ENCODE measurements around the gene TULP3. TPM values are rescaled to one million over a fixed set of nuclear protein-coding genes. Genes with fewer than 3 reads are reported as not detected.

TULP3 gene, protein sequence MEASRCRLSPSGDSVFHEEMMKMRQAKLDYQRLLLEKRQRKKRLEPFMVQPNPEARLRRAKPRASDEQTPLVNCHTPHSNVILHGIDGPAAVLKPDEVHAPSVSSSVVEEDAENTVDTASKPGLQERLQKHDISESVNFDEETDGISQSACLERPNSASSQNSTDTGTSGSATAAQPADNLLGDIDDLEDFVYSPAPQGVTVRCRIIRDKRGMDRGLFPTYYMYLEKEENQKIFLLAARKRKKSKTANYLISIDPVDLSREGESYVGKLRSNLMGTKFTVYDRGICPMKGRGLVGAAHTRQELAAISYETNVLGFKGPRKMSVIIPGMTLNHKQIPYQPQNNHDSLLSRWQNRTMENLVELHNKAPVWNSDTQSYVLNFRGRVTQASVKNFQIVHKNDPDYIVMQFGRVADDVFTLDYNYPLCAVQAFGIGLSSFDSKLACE
- 1 to 10 TPM; 5.6 to 6.0 TPM for total RNA-seq

DNA sequence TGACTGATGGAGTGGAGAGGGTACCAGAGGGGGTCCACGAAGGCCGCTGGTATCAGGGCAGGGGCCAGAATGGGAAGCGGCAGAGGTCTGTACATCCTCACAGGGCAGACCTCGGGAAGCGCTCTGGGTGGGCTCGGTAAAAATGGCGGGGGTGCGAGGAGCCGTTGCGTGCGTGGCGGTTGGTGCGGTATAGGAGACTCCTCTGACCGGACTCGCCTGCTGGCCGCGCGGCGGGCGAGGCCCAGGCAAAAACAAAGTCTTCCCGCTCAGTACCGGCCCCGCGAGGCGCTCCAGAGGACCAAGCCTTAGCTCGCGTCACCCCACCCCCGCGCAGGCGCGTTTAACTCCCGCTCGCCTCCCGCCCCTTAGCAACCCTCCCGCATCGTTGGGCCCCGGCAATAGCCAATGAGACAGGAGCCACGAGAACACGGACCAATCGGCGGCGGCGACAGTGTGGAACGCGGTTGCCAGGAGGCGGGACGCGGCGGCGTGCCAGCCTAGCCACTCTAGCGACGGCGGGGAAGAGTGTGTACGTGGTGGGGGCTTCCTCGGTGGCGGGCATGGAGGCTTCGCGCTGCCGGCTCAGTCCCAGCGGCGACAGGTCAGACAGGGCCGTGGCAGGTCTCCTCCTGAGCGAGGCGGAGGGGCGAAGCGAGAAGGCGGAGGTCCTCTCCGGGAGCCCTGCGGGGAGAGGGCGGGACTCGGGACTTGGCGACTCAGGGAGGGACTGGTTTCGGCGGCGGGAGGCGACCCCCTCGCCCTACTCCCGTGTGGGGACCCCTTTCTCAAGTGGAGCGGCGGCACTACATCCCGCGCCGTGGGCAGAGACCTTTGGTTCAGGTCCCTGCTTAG is at the start of gene TULP3:
TULP3 (plus strand) TSS at position 504 of the 852 bp plus-strand sequence; CDS start at position 561, 57 bp downstream.
- ChIA-PET CTCF (interaction anchor here (0.6 to 1.6 kb wide), 6 partner anchors 11 to 57 kb away, joined by 3 to 4 read pairs (median 3); no protein-coding TSS in a partner anchor), POLR2A (interaction anchor here (0.8 to 6.3 kb wide), 4 partner anchors 12 to 78 kb away, joined by 3 to 48 read pairs (median 3); partner anchors contain the start of genes FOXM1, ITFG2 and RHNO1)
- Mint-ChIP-seq H3K27me3 (no peaks in the 10 kb centered on the region), H3K27ac (peak within 1 kb of the TSS; percentile 79), H3K36me3 (ENCODE audit: low read depth) (peaks cover 19% of the 10 kb centered on the region), H3K9me3 (no peaks in the 10 kb centered on the region), H3K4me1 (ENCODE audit: low read depth) (peaks cover 32% of the 10 kb centered on the region), H3K4me3 (peak within 1 kb of the TSS; percentile 95)
- TF ChIP-seq, protein P1, sequence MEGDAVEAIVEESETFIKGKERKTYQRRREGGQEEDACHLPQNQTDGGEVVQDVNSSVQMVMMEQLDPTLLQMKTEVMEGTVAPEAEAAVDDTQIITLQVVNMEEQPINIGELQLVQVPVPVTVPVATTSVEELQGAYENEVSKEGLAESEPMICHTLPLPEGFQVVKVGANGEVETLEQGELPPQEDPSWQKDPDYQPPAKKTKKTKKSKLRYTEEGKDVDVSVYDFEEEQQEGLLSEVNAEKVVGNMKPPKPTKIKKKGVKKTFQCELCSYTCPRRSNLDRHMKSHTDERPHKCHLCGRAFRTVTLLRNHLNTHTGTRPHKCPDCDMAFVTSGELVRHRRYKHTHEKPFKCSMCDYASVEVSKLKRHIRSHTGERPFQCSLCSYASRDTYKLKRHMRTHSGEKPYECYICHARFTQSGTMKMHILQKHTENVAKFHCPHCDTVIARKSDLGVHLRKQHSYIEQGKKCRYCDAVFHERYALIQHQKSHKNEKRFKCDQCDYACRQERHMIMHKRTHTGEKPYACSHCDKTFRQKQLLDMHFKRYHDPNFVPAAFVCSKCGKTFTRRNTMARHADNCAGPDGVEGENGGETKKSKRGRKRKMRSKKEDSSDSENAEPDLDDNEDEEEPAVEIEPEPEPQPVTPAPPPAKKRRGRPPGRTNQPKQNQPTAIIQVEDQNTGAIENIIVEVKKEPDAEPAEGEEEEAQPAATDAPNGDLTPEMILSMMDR (IDR thresholded peaks at IDR 0.05) = no peak
- intact Hi-C loops (cut with micrococcal nuclease) = no loop called here
- peak; percentile 98 for DNase-seq
- ATAC-seq = peak; percentile 97

DNA sequence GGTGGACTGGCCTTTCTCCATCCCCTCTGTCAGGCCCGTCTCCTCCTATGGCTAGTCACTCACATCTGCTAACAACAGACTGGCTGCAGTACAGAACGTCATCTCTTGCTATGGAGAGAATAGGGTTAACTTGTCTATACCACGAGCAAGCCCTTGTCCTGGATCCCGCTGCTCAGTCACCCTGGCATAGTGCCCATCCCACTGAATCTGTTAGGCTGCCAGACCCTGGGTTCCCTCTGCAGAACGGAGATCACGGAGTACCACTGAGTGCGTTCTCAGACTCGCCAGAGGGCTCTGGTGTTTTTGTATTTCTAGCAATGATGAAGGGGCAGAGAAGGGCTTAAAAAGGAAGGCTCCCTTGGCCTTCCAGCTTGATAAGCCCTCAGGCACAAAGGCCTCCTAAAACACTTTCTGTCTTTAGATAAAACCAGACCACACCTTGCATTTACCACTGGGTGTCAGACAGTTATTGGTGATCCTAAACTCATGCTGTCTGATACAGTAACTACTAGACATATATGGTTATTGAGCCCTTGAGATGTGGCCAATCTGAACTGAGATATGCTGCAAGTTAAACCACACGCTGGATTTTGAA is 49.5 kb upstream of the TULP3 start:
- intact Hi-C loops (cut with micrococcal nuclease) = no loop called here

DNA sequence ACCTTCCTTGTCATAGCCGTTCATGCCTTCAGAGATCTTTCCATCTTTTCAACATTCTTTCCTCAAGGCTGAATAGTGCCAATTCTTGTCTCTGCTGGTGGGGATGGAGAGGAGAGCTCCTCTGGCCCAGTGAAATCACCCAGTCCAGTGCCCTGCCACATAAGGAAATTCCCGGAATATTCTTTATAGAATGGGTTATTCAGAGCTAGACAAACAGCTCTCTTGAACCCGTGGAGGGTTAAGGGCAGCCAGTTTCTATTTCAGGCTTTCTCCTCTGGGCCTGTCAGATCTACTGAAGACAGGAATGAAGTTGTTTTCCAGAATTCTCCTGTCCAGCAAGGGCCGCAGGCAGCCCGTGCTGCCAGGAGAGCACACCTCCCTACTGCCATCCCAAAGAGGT is 47.7 kb upstream of the TULP3 start:
- intact Hi-C loops (cut with micrococcal nuclease) = no loop called here
- DNase-seq (no peak), ATAC-seq (no peak)
- Mint-ChIP-seq H3K27me3 (no peaks in the 10 kb centered on the region), H3K4me3 (no peak overlapping the region), H3K4me1 (ENCODE audit: low read depth) (no peaks in the 10 kb centered on the region), H3K9me3 (no peaks in the 10 kb centered on the region), H3K27ac (no peak overlapping the region), H3K36me3 (ENCODE audit: low read depth) (peaks cover 20% of the 10 kb centered on the region)
- TF ChIP-seq, protein P1 (IDR thresholded peaks at IDR 0.05) = no peak
- ChIA-PET POLR2A (no interaction called here), CTCF (interaction anchor here (1.1 to 1.2 kb wide), 2 partner anchors 11 to 101 kb away, joined by 3 read pairs; no protein-coding TSS in a partner anchor)

More for the DNA sequence above, 49.5 kb upstream of the TULP3 start:
- Mint-ChIP-seq H3K4me3 (no peak overlapping the region), H3K27ac (no peak overlapping the region), H3K9me3 (no peaks in the 10 kb centered on the region), H3K36me3 (ENCODE audit: low read depth) (peaks cover 19% of the 10 kb centered on the region), H3K27me3 (no peaks in the 10 kb centered on the region), H3K4me1 (ENCODE audit: low read depth) (peaks cover 2% of the 10 kb centered on the region)
- TF ChIP-seq, protein P1 (IDR thresholded peaks at IDR 0.05) = no peak
- CTCF ChIA-PET = interaction anchor here (1.2 kb wide), 1 partner anchor 12 kb away, joined by 4 read pairs; no protein-coding TSS in a partner anchor
- POLR2A ChIA-PET = interaction anchor here (1.1 kb wide), 1 partner anchor 37 kb away, joined by 3 read pairs; no protein-coding TSS in a partner anchor
- DNase-seq (no peak), ATAC-seq (no peak)

DNA sequence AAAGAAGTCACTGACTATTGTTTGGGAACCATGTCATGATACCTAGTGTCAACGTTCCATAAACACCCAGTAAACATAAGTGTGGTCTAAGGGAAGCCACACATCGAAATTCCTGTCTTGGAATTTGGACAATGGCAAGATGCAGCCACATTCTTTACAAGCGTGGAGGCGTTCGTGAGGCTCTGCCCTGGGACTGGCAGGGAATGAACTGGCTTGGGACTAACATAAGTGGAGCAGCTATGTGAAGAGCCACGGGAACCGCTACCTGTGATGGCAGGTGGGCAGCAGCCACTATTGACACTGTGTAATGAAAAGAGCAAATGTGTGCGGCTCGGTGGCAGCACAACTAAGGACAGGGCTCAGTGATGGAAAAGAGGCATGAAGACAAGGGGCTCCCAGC is 45.9 kb upstream of the TULP3 start:
- no peak overlapping the region for H3K4me3 Mint-ChIP-seq
- intact Hi-C loops (cut with micrococcal nuclease) = no loop called here
- TF ChIP-seq, protein P1 (IDR thresholded peaks at IDR 0.05) = no peak
- no peaks in the 10 kb centered on the region for H3K9me3 Mint-ChIP-seq
- DNase-seq (no peak), ATAC-seq (no peak)
- no peaks in the 10 kb centered on the region for H3K27me3 Mint-ChIP-seq
- H3K4me1 Mint-ChIP-seq (ENCODE audit: low read depth) = no peaks in the 10 kb centered on the region
- H3K27ac Mint-ChIP-seq = no peak overlapping the region
- POLR2A ChIA-PET = interaction anchor here (1.1 kb wide), 1 partner anchor 19 kb away, joined by 3 read pairs; no protein-coding TSS in a partner anchor
- peaks cover 14% of the 10 kb centered on the region for H3K36me3 Mint-ChIP-seq (ENCODE audit: low read depth)
- CTCF ChIA-PET = interaction anchor here (0.9 to 3.4 kb wide), 4 partner anchors 9 to 197 kb away, joined by 3 to 11 read pairs (median 4); partner anchors contain the start of gene TULP3
